SKM-1 treated with dmso at 0.1 percent for 144 hours (cell line): Measurements from ENCODE around the gene EXOC4.

Experiments
- DNase-seq: peaks from one replicate; lab custom pipeline; 2025; ENCODE audit not compliant: unreplicated experiment; lab: John Stamatoyannopoulos, UW

Gene EXOC4

DNA sequence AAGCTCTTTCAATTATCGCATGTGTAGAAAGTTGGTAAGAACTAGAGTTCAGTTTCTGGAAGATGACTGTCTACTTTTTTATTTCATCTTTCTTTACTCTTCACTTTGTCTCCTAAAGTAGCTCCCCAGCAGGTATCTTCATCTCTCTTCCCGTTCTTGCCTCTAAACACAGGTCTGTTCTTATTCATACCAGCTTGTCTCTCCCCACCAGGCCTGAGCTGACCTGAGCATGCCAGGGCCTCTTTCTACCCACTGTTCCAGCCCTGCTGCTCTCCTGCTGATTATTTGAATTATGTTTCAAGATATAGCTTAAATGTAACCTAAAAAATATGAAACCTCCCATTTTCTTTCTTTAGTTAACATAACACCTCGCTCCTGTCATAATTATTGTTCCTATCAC, 488.2 kb downstream of the EXOC4 start:
- no peak for DNase-seq

DNA sequence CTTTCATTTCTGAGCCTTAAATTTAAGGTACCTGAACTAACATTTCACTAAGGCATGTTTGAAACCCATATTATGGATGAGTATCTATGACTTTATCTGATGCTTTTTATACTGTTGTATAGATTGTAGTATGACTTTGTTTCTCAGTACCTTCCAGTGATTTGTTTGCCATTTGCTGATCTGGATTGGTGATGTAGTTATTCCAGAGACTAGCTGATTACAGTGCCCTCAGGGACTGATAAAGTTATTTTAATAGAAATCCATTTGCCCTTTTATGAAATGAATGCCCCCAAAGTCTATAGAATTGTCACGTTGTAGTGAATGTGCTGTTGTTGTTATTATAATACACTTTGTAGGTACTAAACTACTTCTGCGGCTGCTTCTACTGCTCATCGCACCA, 488.8 kb downstream of the EXOC4 start:
- DNase-seq, result no peak

DNA sequence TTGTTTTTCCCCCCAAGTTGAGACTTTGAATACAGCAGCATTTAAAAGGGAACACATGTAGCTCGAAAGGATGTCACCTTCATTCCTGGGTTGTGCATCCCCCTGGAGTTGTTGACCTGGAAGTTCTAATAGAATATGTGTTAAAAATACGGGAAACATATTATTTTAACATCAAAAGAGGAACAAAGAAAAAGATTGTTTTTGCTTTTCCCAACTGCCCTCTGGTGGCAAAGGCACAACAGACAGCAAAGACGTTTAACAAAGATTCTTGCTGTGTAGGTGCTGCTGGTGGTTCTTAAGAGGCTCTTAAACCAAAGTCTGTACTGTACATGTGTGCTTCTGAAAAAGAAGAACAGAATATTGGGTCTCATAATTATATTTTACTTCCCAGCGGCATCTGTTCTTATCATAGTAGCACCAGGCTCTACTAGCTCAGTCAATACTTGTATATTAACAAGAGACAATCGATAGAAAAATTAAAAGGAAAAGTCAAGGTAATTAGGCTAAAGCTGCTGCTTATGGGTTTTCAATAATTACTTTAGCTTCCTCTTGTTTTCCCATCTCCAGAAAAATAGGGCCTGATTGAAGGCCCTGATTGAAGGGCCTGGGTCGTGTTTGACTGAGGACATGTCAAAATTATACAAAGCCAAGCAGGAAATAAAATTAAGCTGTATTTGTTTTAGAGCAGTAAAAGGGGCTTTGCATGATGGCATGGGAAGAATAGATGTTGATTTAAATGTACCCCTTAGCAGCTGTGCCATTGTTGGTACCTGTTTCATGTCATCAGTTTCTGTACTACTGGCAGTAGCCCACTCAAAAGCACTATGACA, 490.0 kb downstream of the EXOC4 start:
- peak; percentile 14 for DNase-seq

DNA sequence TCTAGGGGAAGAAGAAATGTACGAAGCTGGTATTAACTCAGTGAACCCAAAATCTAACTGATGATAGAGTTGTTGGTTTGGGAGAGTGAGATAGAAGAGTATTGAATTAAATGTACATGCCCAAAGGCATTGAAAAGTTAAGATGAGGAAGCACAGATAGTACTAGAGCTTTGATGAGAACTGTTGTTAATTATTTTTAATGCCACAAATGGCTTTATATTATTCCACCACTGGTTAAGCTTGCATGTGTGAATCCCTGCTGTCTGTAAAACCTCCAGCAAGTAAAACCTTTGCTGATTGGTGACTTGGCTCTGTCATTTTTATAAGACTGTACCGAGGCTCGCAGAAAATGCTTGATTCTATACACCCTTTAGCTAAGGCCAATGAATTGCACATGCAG, 491.6 kb downstream of the EXOC4 start:
- DNase-seq, result no peak

DNA sequence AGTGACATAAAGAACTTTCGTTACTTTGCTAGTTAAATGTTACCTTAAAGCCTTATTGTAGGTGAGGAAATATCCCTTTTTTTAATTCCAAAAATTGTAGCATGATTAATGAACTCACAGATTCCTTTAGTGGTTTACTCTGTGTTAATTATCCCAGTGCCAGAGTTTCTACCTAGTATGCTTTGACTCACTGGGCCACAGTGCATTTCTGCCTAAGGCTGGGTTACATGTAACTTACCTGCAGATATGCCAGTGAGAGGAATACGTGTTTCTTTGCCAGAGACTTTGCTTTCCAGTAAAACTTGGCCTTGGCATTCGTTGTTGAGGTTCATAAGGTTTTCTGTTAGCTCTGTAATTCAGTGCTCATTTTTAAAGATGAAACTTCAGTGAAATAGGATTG, 493.4 kb downstream of the EXOC4 start:
- DNase-seq, result no peak

DNA sequence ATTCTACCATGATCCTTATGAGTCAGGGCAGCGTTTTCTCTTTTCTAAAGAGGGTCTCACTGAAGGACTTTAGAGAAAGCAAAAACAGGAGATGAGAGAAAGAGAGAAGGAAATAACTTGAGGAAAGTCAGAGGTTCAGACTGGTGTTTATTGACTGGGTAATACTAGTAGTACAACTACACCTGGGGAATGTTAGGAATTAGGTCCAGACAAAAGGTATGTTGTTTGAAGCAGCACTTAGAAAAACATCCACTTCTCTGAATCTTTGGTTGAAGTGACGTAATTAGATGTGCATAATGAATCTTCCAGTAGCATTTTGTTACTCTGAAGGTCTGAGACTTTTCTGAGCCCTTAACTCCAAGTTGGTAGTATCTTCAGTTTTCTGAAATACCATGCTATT, 494.0 kb downstream of the EXOC4 start:
- DNase-seq, result no peak

DNA sequence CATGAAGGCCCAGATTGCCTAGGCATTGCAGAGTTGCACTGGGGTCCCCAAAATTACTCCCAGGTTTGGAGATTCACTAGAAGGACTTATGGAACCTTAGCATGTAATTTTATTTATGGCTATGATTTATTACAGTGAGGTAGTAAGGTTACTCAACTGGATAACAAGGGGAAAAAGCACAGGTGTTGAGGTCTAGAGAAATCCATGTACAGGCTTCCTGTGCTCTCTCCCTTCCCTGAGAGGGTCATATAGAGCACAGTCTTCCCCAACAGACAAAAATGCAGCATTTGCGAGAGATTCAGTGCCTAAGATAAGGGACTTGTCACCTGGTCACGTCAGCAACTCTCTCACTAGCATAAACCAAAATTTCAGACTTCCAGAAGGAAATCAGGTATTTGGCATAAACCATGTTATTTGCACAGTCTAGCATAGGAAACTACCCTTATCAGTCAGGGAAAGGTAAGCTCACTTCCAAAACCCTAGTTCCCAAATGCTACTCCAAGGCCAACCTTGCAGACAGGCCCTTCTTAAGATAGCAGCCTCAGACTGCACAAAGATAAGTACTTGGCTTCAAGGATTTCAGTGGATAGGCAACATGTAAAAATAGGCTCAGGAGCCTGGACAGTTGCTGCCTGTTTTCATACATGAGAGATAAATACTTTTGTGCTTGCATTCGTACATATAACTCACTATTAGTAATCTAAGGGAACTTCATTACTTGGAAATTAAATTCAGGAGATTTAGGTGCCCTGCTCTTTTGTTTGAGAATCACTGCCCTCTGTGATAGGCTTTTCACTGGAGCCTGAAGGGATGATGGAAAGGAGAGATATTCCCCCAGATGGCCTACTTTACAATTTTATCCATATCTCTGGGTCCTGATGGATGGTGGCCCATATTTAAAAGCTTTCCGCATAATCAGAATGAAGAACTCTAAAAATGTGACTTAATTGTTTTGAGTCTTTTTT, 495.8 kb downstream of the EXOC4 start:
- DNase-seq, result no peak

DNA sequence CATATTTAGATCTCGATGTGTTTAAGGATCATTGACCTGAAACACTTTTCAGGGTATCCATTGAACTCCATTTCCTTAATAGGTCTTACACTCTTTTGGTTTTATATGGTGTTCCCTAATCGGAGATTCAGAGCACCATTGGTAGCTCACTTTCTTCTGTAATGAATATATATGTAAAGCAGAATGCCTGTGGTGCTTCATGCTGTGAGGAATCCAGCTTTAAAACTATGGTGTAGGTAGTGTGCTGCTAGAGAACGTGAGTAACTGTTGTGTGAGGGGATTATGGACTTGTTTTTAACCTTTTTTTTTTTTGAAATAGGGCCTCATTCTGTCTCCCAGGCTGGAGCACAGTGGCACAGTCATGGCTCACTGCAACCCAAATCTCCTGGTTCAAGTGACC, 497.4 kb downstream of the EXOC4 start:
- DNase-seq, result no peak

DNA sequence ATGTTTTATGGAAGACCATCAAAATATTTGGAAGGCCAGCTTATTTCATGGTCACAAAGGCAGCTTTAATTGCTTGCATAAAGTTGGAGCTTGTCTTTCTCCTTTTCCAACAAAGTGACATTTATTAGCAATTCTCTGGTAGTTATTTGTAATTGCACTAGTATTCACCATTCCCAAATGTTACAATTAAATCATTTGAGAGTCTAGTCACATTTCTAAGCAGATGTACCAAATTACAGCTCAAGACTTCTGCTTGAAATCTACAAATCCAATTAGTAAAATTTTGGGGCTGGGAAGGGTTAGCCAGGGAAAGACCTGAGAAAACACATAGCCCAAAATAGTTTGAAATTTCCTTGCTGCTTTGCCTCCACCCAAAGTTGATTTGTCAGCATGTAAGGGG, 498.2 kb downstream of the EXOC4 start:
- no peak for DNase-seq

DNA sequence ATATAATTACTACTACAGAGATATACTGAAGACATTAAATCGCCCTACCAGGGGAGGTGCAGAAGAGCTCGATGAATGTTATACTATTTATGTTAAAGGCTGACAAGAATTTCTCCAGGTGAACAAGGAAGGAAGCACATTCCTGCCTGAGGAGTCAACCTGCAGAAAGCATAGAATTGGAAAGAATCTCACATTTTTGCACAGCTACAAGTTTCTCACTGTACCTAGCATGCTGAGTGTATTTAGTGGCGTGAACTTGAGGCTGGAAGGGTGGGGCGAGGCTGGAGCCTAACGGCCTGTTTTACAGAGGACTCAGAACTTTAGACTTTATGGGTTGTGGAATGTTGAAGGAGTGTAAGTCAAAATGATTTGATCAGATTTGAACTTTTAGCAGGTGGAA, 500.6 kb downstream of the EXOC4 start:
- no peak for DNase-seq

DNA sequence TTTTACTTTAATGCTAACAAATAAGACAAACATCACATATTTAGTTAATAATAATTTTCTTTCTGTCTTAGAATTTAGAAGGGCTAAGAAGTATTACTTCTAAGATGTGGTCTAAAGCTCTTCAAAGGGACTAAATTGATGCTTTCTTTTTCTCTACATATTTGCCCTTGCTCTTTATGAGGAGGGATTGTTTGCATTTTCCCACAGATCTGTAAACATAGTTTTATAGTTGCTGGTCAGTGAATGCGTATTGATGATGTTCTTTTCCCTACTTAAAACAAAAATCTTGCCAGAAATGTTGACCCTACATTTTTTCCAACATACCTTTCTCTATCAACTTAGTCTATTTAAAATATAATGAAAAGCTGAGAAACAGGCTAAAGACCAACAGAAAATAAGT, 501.8 kb downstream of the EXOC4 start:
- DNase-seq, result no peak

DNA sequence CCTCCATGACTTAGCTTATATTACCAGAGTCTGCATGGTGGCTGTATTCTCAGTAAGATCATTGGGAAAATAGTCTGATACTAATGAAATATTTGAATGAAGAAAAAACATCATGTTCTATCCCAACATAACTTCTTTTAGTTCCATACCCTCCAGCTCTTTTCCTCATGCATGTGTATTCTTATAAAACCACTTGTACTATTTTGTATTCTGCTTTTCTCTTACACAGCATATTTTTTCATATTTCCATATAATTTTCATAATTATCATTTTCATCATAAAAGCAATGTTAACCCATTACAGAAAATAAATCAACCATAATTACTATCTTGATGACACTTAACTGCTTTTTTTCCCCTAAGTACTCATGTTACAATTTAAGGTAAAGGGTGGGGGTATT, 503.0 kb downstream of the EXOC4 start:
- DNase-seq, result no peak

DNA sequence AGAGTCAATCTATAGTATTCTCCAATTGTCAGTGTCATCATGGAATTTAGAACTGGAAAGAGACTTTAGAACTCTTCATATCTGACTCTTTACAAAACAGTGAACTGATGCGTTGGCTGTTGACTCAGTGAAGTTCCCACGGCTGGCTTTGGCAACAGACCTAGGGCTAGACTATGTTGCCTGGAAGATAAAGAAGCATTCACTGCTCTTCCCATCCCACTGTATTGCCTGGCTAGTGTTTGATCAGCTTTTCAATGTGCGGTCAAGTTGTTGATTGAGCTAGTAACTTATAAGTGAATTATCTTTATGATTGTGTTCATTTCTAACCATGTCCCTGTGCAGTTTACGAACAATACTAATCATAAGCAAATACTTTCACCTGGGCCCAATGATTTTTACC, 508.6 kb downstream of the EXOC4 start:
- no peak for DNase-seq

DNA sequence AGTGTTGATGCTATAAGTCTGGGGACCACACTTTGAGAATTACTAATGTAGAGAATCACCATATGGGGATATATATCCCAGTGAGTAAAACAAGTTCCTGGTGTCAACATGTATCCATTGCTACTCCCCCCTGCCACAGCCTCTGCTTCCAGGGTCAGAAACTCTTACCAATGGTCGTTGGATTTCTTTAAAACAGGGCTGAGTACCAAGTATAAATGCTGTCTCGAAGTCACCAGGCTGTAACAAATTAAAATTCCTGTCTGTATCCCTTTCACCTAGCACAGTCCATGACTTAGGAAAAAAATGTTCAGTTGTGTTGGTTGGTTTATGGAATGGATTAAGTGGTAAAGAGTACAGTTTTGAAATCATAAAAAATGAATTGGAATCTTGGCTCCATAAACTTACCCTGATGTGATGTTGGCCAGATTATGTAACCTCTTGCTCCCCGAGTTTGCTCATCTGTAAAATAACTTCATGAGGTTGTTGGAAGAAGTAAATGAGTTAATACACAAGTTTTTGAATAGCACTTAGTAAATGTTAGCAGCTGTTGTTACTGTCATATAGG, 510.3 kb downstream of the EXOC4 start:
- DNase-seq, result no peak

DNA sequence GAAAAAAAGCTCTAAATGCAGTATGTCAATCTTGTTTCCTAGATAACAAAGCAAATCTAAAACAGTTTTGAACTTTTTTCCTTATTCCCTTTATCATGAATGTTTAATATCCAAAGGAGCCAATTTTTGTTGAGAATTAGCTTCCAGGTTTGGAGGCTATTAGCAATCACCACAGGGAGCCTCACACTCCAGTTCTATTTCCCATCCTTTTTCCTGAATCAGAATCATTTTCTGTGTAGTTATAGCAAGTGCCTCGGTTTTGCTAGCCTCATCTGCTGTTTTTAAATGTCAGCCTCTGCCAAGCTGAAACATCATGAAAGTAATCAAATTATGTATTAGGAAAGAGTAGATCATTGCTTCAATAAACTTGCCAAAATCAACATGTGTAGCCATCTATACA, 516.8 kb downstream of the EXOC4 start:
- no peak for DNase-seq

DNA sequence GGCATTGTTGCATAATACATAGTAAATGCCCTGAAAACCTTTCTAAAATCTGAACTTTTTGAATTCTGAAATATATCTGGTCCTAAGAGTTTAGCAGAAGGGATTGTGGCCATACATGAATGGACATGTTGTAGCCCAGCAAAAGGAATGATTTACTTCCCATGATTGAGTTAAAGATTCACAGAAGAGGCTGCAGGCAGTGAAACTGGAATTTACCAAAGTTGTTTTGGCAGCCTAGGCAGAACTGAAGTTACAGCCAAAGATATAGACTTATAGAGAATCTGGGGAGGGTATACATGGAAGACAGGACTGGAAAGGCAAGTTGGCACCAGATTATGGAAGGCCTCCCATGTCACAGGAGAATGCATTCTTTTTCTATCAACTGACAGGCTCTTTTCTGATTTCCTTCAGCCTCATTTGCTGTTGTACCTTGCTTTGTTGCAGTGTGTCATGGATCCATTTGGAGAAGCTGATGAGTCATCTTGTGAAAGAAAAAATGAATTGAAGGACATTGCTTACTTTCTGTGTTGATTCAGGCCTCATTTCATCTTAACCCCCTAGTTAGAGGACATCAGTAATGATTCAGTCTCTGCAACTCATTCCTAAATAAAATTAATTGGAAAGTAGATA, 518.1 kb downstream of the EXOC4 start:
- DNase-seq, result no peak

DNA sequence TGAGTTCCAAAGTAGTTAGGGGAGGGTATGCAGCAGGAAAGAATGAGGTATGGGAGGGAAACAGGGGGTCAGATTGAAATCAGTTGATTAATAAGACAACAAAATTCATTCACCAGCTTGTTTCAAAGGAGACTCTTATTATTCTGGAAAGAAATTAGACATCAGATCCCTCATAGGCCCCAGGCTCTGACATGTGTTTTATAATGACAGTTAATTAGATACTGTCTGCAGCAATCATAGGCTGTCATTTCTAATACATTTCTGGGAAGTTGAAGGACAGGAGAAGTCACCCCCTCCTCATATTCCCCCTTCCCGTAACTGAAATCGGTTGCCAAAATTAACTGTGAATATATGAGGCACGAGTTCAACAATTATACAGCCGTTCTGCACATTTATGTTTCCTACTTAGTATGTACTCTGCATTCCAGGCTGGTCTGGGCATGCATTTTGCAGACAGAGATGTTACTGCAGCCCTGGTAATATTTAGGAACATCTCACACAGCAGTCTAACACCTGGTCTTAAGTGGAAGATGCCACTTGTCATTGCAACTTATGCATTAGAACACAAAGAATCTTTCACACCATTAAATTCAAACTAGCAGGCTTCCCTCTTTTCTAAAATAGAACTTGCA, 519.0 kb downstream of the EXOC4 start:
- DNase-seq, result no peak

DNA sequence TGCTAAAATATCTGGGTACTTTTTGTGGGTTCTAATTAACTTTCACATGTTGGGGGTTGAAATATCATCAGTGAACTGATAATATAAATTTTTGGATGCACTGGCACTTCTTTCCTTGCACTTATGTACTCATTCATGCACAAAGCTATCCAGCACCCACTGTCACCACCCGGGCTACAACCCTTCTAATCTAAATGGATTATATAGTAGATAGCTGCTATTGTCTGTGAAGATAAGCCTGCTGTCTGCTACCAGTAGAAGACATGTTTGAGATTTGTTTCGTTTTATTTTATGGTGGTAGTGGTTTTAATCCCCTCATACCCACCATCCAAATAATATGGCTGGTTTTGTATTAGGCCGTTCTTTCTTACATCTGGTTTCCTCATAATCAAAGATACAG, 520.7 kb downstream of the EXOC4 start:
- no peak for DNase-seq

DNA sequence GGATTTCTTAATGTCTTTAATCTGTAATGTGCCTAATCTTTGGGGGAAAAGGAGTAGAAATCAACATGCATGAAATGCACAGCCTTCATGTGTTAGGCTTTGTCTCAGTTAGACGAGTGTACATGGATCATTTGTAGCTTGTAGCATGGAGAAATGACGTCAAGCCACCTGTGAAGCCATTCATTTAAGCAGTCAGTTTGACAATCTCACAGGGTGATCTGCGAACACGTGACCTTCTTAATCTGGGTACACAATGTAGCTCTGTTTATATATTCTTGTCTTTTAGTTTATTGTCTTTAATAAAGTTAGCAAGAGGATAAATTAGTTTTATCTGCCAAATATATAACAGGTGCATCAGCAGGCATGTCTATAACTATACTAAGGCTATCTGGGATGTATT, 522.3 kb downstream of the EXOC4 start:
- no peak for DNase-seq

DNA sequence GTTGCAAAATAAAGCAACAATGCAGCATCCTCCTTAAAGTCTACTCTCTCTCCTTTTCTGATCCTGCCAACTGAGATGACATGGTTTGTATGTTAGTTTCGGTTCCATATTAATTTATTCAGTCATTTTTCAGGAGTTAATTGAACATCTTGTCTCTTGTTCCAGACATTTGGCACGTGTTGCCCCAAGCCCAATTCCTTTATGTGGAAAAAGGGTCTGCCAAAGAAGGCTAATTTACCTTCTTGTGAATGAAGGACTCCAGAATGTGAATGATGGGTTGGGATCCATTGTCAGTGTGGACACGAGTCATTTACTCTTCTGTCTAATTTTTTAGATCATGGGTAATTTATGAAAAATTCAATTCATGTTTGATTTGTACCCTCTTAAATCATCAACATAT, 523.4 kb downstream of the EXOC4 start:
- DNase-seq, result no peak

DNA sequence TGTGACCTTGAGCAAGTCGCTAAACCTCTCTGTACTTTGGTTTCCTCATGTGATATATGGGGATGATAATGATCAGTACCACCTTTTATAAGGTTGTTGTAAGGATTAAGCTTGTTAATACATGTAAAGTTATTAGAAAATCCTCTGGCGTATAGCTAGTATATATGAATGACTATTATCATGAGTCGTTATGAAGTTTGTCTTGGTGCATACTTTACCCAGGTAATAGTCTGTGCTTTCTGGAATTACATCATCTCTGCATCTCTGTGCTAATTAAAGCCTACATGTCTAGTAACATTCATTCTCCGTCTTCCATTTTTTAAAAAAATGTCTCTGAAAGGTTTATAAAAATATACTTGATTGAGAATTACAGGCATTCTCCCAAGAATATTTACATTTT, 524.8 kb downstream of the EXOC4 start:
- no peak for DNase-seq
